ENCODE data around the gene MAN1A1. TPM values are rescaled to one million over a fixed set of nuclear protein-coding genes. Genes with fewer than 3 reads are reported as not detected.

The MAN1A1 gene
- total and polyA plus RNA-seq, 2 experiments from 2014 or later: 2.0 to 8.7 TPM

GRCh38 chr6:119174085-119174445 is 175.5 kb downstream of the MAN1A1 start (continued):
- no peak for TF ChIP-seq ZNF462 (CRISPR knock-in tag; IDR thresholded peaks at IDR 0.05)

GRCh38 chr6:119173249-119174084 is 176.1 kb downstream of the MAN1A1 start:
- no peaks in the 10 kb centered on the region for H3K9me3 Mint-ChIP-seq
- Histone ChIP-seq H3K9me2 (ENCODE audit: insufficient read depth) (no peaks in the 10 kb centered on the region), H2AFZ (no peak overlapping the region), H3K27ac (ENCODE audit: low read depth) (no peak overlapping the region), H3K4me3 (no peak overlapping the region), H3K79me2 (replicated peaks; ENCODE audit: insufficient read depth) (no peaks in the 10 kb centered on the region), H3F3A (replicated peaks; ENCODE audit: low read depth) (no peaks in the 10 kb centered on the region), H3K27me3 (ENCODE audit: insufficient read depth) (no peaks in the 10 kb centered on the region), H3K36me3 (ENCODE audit: insufficient read depth) (no peaks in the 10 kb centered on the region), H3K4me1 (ENCODE audit: insufficient read depth) (no peaks in the 10 kb centered on the region), H3K4me2 (no peak overlapping the region), H4K20me1 (replicated peaks; ENCODE audit: insufficient read depth) (no peaks in the 10 kb centered on the region)
- DNase-seq (ENCODE audit: low spot score): no peak
- no peak overlapping the region for H3K27ac Mint-ChIP-seq
- H3K4me1 Mint-ChIP-seq: no peaks in the 10 kb centered on the region
- H3K4me3 Mint-ChIP-seq: no peak overlapping the region
- no peak for ATAC-seq
- H3K27me3 Mint-ChIP-seq (ENCODE audit: insufficient read depth, low read depth, poor library complexity): no peaks in the 10 kb centered on the region
- no peaks in the 10 kb centered on the region for H3K36me3 Mint-ChIP-seq (ENCODE audit: low read depth)
- TF ChIP-seq CTCF (conservative IDR thresholded peaks at IDR 0.05; ENCODE audit: low read depth in 2 of 2) (no peak), NANOG (IDR thresholded peaks at IDR 0.05; ENCODE audit: borderline replicate concordance) (no peak), EZH2phosphoT487 (IDR thresholded peaks at IDR 0.05; ENCODE audit: unreplicated experiment) (no peak), STAT1 (IDR thresholded peaks at IDR 0.05; ENCODE audit: unreplicated experiment) (no peak), CREB1 (CRISPR knock-in tag; IDR thresholded peaks at IDR 0.05; ENCODE audit: low read depth) (no peak), POLR2AphosphoS5 (IDR thresholded peaks at IDR 0.05; ENCODE audit: low read depth) (no peak), JUNB (IDR thresholded peaks at IDR 0.05; ENCODE audit: unreplicated experiment) (no peak)
